K562 (cell line): ENCODE results near the gene NMRK1. TPM values are rescaled to one million over a fixed set of nuclear protein-coding genes. Genes with fewer than 3 reads are reported as not detected.

ENCODE experiments used
- ARID4B ChIP-seq: sonication (generic); formaldehyde crosslinking; IDR thresholded peaks from 2 replicates; pipeline ENCODE4 v1.8.0; 2022; ENCODE audit warnings: mild to moderate bottlenecking, missing genetic modification reagents
- LEF1 ChIP-seq: fragments of 450-650 bp; IDR thresholded peaks from 2 replicates; pipeline ENCODE4 v1.6.1; 2016; ENCODE audit warnings: mild to moderate bottlenecking
- MGA ChIP-seq: fragments of 450-650 bp; IDR thresholded peaks from 2 replicates; pipeline ENCODE4 v1.6.1; 2016; ENCODE audit warnings: mild to moderate bottlenecking, moderate library complexity
- NEUROD1 ChIP-seq: fragments of 150-350 bp; IDR thresholded peaks from 2 replicates; pipeline ENCODE4 v1.6.1; 2014; ENCODE audit warnings: borderline replicate concordance, low read length, low read depth; ENCODE audit not compliant: partially characterized antibody
- NRF1 ChIP-seq, 2 experiments: fragments of 450-650 bp; IDR thresholded peaks in 1 of 2; conservative IDR thresholded peaks in 1 of 2; 2 replicates each; pipeline ENCODE4 v1.6.1; 2014; ENCODE audit warnings: mild to moderate bottlenecking in 2 of 2
- POLR2AphosphoS5 ChIP-seq: IDR thresholded peaks from 2 replicates; pipeline ENCODE4 v1.6.1; 2011; ENCODE audit warnings: mild to moderate bottlenecking, low read depth, low read length, moderate library complexity; ENCODE audit not compliant: control insufficient read depth, insufficient read depth
- SIN3B ChIP-seq: fragments of 450-650 bp; IDR thresholded peaks from 2 replicates; pipeline ENCODE4 v1.6.1; 2017; ENCODE audit warnings: low read depth, mild to moderate bottlenecking, moderate library complexity
- STAT5B ChIP-seq: fragments of 250-450 bp; sonication (Bioruptor Pico); IDR thresholded peaks from 2 replicates; pipeline ENCODE4 v1.8.0; 2021; ENCODE audit warnings: mild to moderate bottlenecking, inconsistent platforms
- TEAD4 ChIP-seq, 2 experiments: sonication (generic) in 1 of 2; formaldehyde crosslinking in 1 of 2; IDR thresholded peaks; 2 replicates each; pipeline versions ENCODE4 v1.6.1 to v1.8.0; 2012 to 2022; ENCODE audit warnings: borderline replicate concordance in 1 of 2, inconsistent platforms in 1 of 2, low read length in 1 of 2, mild to moderate bottlenecking in 1 of 2, missing genetic modification reagents in 1 of 2
- ZNF589 ChIP-seq: fragments of 200-800 bp; sonication (Bioruptor generic); IDR thresholded peaks from 2 replicates; pipeline ENCODE4 v1.6.1; 2016; ENCODE audit warnings: low read depth, missing genetic modification characterization, missing compliant biosample characterization
- ZSCAN32 ChIP-seq: fragments of 450-650 bp; formaldehyde crosslinking; IDR thresholded peaks from 2 replicates; pipeline ENCODE4 v1.4.0; 2020; ENCODE audit warnings: mild to moderate bottlenecking, moderate library complexity
- polyA plus RNA-seq, 8 experiments: library from polyadenylated mRNA; depleted of rRNA in 4 of 8; stranded (reverse) in 5 of 8; unstranded in 3 of 8; fragments of >200 nt; fragmentation: Nextera tagmentation in 2 of 8; fragmentation: Illumina TruSeq in 1 of 8; extraction: Ambion mirVana in 2 of 8; extraction: Trizol in 1 of 8; gene quantifications; 2 replicates each; pipeline versions ENCODE4 v1.2.1 to v1.2.3, GENCODE V29; 2011 to 2014; ENCODE audit warnings: inconsistent platforms in 1 of 8, missing spikeins in 1 of 8
- total RNA-seq, 7 experiments: library from RNA; depleted of rRNA in 6 of 7; stranded (reverse); fragments of >200 nt in 6 of 7; fragmentation: Illumina TruSeq in 2 of 7; extraction: Trizol in 2 of 7; gene quantifications; 2 replicates each; pipeline versions ENCODE4 v1.2.1 to v1.2.3, GENCODE V29; 2011 to 2021; ENCODE audit warnings: low replicate concordance in 1 of 7

Gene NMRK1
- total and polyA plus RNA-seq, 9 of the 15 experiments (the other 6 are each of a cell fraction or from before 2014, with no cell fraction given) = 1.1 to 3.5 (median 1.7) TPM

- no peak for TF ChIP-seq MGA
- TF ChIP-seq NRF1 (conservative IDR thresholded peaks at IDR 0.05 in 1 of 2, IDR thresholded peaks at IDR 0.05 in 1 of 2) = no peak
- TF ChIP-seq POLR2AphosphoS5 = no peak; the same call in 1 of the 2 replicates
- TF ChIP-seq LEF1 = no peak
- no peak for TF ChIP-seq STAT5B (CRISPR knock-in tag)
- TF ChIP-seq NEUROD1 = no peak
- TF ChIP-seq TEAD4 (IDR thresholded peaks at IDR 0.05; ENCODE audit: low read length) = no peak
- TF ChIP-seq TEAD4 (CRISPR knock-in tag; IDR thresholded peaks at IDR 0.05; ENCODE audit: borderline replicate concordance) = no peak
- TF ChIP-seq ZSCAN32 (CRISPR knock-in tag) = no peak
- no peak for TF ChIP-seq ARID4B
- no peak for TF ChIP-seq SIN3B
- no peak for TF ChIP-seq ZNF589 (CRISPR knock-in tag)
Measured at GRCh38 chr9:75088646-75089372, 854 bp upstream of the NMRK1 start (continued).
